ENCODE results near the gene ZDHHC8. TPM values are rescaled to one million over a fixed set of nuclear protein-coding genes. Genes with fewer than 3 reads are reported as not detected.

Gene ZDHHC8
- total RNA-seq, 1 experiment from 2014 or later = 39.9 TPM

DNA sequence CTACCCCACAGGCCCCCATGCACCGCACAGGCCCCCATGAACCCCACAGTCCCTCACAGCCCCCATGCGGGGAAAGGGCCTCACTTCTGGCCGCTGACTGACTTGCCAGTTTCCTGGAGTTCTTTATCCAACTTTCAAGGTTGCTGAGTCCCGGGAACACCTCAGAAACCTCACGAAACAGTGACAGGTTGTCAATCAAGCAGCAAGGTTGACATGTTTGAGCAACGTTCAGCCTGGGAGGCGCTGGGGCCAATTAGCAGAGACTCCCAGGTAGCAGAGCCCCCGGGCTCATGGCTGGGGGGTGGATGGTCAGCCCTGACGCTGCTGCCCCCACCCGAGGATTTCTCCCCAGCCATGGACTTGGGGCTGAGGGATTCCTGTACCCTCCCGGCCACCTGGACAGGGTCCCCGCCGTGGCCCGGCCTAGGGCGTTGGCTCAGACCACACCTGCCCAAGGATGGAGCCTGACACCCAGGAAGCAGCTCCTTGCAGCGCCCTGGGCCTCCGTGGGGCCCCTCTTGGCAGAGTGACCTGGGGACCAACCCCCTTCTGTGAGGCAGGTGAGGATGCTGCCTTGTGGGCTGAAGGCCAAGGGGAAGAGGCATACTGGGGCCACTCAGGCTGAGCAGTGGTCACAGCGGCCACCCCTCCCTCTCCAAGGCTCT lies 53.0 kb downstream of the ZDHHC8 start:
- no peaks in the 10 kb centered on the region for H3K9me3 Mint-ChIP-seq (ENCODE audit: unreplicated experiment)
- CTCF ChIA-PET = no interaction called here
- POLR2A ChIA-PET = no interaction called here
- intact Hi-C loops (cut with micrococcal nuclease; ENCODE audit: unreplicated experiment) = no loop called here
- no peak overlapping the region for H3K27ac Mint-ChIP-seq (ENCODE audit: unreplicated experiment)
- no peaks in the 10 kb centered on the region for H3K27me3 ChIP-seq (replicated peaks; ENCODE audit: control insufficient read depth, insufficient read depth, low read length)
- no peaks in the 10 kb centered on the region for H3K27me3 Mint-ChIP-seq (ENCODE audit: insufficient read depth, unreplicated experiment)
- H3K4me1 Mint-ChIP-seq (ENCODE audit: low read depth, unreplicated experiment) = no peaks in the 10 kb centered on the region
- no peak for DNase-seq
- H3K36me3 Mint-ChIP-seq (ENCODE audit: insufficient read depth, unreplicated experiment) = no peaks in the 10 kb centered on the region
- H3K4me3 ChIP-seq (ENCODE audit: low read depth, low read length) = no peak overlapping the region
- no peaks in the 10 kb centered on the region for H3K4me1 ChIP-seq
- no TSS peak for BruUV-seq (replicated peaks)
- H3K4me3 Mint-ChIP-seq (ENCODE audit: unreplicated experiment) = no peak overlapping the region
- TF ChIP-seq, protein P1, sequence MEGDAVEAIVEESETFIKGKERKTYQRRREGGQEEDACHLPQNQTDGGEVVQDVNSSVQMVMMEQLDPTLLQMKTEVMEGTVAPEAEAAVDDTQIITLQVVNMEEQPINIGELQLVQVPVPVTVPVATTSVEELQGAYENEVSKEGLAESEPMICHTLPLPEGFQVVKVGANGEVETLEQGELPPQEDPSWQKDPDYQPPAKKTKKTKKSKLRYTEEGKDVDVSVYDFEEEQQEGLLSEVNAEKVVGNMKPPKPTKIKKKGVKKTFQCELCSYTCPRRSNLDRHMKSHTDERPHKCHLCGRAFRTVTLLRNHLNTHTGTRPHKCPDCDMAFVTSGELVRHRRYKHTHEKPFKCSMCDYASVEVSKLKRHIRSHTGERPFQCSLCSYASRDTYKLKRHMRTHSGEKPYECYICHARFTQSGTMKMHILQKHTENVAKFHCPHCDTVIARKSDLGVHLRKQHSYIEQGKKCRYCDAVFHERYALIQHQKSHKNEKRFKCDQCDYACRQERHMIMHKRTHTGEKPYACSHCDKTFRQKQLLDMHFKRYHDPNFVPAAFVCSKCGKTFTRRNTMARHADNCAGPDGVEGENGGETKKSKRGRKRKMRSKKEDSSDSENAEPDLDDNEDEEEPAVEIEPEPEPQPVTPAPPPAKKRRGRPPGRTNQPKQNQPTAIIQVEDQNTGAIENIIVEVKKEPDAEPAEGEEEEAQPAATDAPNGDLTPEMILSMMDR (IDR thresholded peaks at IDR 0.05; ENCODE audit: insufficient read depth in 1 of 2, low read depth in 1 of 2, low read length in 1 of 2, severe bottlenecking in 1 of 2, unreplicated experiment in 1 of 2) = no peak
- H3K9me3 ChIP-seq = no peaks in the 10 kb centered on the region
- no peaks in the 10 kb centered on the region for H3K36me3 ChIP-seq (ENCODE audit: control insufficient read depth, insufficient read depth, low read length)

DNA sequence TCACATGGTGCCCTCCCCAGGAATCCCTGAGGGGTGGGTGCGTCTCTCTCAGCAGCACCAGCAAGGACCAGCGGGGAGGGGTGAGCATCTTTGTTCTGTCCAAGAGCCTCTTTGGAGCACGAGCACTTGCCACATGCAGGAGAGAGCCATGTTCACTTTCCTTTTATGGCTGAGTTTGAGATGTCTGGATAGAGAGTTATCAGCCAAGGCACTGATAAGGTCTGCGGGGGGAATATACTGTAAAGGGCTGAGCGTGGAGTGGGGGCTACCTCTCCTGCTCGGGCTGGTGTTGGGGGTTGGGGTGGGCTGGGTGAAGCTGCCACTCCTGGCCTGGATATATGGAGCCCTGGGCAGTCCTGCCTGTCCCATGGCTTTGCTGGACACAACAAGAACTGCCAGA lies 54.1 kb downstream of the ZDHHC8 start:
- Mint-ChIP-seq H3K27me3 (ENCODE audit: insufficient read depth, unreplicated experiment) (no peaks in the 10 kb centered on the region), H3K36me3 (ENCODE audit: insufficient read depth, unreplicated experiment) (no peaks in the 10 kb centered on the region), H3K27ac (ENCODE audit: unreplicated experiment) (no peak overlapping the region), H3K4me3 (ENCODE audit: unreplicated experiment) (no peak overlapping the region), H3K4me1 (ENCODE audit: low read depth, unreplicated experiment) (no peaks in the 10 kb centered on the region), H3K9me3 (ENCODE audit: unreplicated experiment) (no peaks in the 10 kb centered on the region)
- H3K27me3 ChIP-seq (replicated peaks; ENCODE audit: control insufficient read depth, insufficient read depth, low read length) = no peaks in the 10 kb centered on the region
- no TSS peak for BruUV-seq (replicated peaks)
- POLR2A ChIA-PET = no interaction called here
- no peak for DNase-seq
- H3K4me1 ChIP-seq = no peaks in the 10 kb centered on the region
- TF ChIP-seq, protein P1 (IDR thresholded peaks at IDR 0.05; ENCODE audit: insufficient read depth in 1 of 2, low read depth in 1 of 2, low read length in 1 of 2, severe bottlenecking in 1 of 2, unreplicated experiment in 1 of 2) = no peak
- no peaks in the 10 kb centered on the region for H3K9me3 ChIP-seq
- CTCF ChIA-PET = no interaction called here
- intact Hi-C loops (cut with micrococcal nuclease; ENCODE audit: unreplicated experiment) = no loop called here
- H3K4me3 ChIP-seq (ENCODE audit: low read depth, low read length) = no peak overlapping the region
- H3K36me3 ChIP-seq (ENCODE audit: control insufficient read depth, insufficient read depth, low read length) = no peaks in the 10 kb centered on the region

DNA sequence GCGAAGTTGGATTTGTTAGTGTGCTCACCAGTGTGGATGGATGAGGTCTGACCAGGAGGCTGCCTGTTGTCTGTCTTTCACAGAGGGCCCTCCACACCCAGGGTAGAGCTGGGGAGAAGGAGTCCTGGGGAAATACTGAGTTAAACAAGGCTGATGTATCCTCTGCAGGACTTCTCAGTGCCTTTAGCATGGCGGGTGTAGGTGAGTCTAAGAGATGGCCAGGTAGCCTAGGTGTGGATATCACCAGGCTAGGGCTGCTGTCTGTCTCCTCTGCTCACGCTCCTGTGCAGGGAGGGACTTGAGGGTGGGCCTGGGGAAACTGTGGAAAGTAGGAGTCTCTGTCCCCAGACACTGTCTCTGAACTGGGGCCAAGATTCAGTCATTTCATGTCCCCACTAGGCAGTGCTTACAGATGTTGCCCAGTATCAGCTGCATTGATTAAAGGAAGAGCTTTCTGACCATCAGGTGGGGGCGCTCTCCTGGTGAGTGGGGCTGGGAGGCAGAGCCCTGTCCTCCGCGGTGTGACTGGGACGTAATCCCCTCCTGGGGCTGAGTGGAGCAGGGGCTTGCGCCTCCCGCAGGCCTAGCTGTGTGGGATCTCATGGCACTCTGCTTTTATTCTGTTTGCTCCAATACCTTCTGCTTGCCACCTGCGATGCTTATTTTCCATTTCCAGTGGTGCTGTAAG lies 54.7 kb downstream of the ZDHHC8 start:
- Histone ChIP-seq H3K36me3 (ENCODE audit: control insufficient read depth, insufficient read depth, low read length) (no peaks in the 10 kb centered on the region), H3K4me3 (ENCODE audit: low read depth, low read length) (no peak overlapping the region), H3K4me1 (no peaks in the 10 kb centered on the region), H3K27me3 (replicated peaks; ENCODE audit: control insufficient read depth, insufficient read depth, low read length) (no peaks in the 10 kb centered on the region), H3K9me3 (no peaks in the 10 kb centered on the region)
- no peaks in the 10 kb centered on the region for H3K4me1 Mint-ChIP-seq (ENCODE audit: low read depth, unreplicated experiment)
- ChIA-PET CTCF (no interaction called here), POLR2A (no interaction called here)
- H3K27me3 Mint-ChIP-seq (ENCODE audit: insufficient read depth, unreplicated experiment) = no peaks in the 10 kb centered on the region
- no peaks in the 10 kb centered on the region for H3K36me3 Mint-ChIP-seq (ENCODE audit: insufficient read depth, unreplicated experiment)
- TF ChIP-seq, protein P1 (IDR thresholded peaks at IDR 0.05; ENCODE audit: insufficient read depth in 1 of 2, low read depth in 1 of 2, low read length in 1 of 2, severe bottlenecking in 1 of 2, unreplicated experiment in 1 of 2) = no peak
- H3K9me3 Mint-ChIP-seq (ENCODE audit: unreplicated experiment) = no peaks in the 10 kb centered on the region
- H3K27ac Mint-ChIP-seq (ENCODE audit: unreplicated experiment) = no peak overlapping the region
- intact Hi-C loops (cut with micrococcal nuclease; ENCODE audit: unreplicated experiment) = no loop called here
- no TSS peak for BruUV-seq (replicated peaks)
- no peak overlapping the region for H3K4me3 Mint-ChIP-seq (ENCODE audit: unreplicated experiment)
- DNase-seq = no peak

All from Caco-2 (cell line).